Testis (tissue), 3 donors: ENCODE results near the gene PPM1F. TPM values are rescaled to one million over a fixed set of nuclear protein-coding genes. Genes with fewer than 3 reads are reported as not detected.

Source experiments
- DNase-seq: peaks from one replicate; pipeline ENCODE4 v3.0.0-alpha.2; 2019
- H3K27ac ChIP-seq, 2 donors: fragments of 200-600 bp; sonication (generic); one replicate each; pipeline ENCODE4 v1.5.1; 2019
- H3K27me3 ChIP-seq: fragments of 200-600 bp; sonication (generic); one replicate; pipeline ENCODE4 v1.5.1; 2019
- H3K36me3 ChIP-seq: fragments of 200-600 bp; sonication (generic); one replicate; pipeline ENCODE4 v1.5.1; 2017; ENCODE audit warnings: low read depth; ENCODE audit errors: missing control alignments
- H3K4me1 ChIP-seq: fragments of 200-600 bp; sonication (generic); one replicate; pipeline ENCODE4 v1.5.1; 2019
- H3K4me3 ChIP-seq, 2 donors: fragments of 200-600 bp; sonication (generic); one replicate each; pipeline ENCODE4 v1.5.1; 2017 to 2019
- H3K9me3 ChIP-seq: fragments of 200-600 bp; sonication (generic); one replicate; pipeline ENCODE4 v1.5.1; 2017
- POLR2A ChIP-seq: fragments of 450-650 bp; IDR thresholded peaks from one replicate; pipeline ENCODE4 v1.6.1; 2017; ENCODE audit warnings: antibody characterized with exemption, mild to moderate bottlenecking, moderate library complexity
- WGBS, 2 donors: methylation state at CpG; one replicate each; pipeline ENCODE4 v1.1.5; 2018; 5-methylcytosine and 5-hydroxymethylcytosine counted together
- intact Hi-C: fragments of 100-400 bp; cut with DNase I; formaldehyde crosslinking; loops from one replicate; pipeline ENCODE4 v1.15.1; 2023; ENCODE audit warnings: low total_unique reads
- polyA plus RNA-seq: library from polyadenylated mRNA; stranded (reverse); fragments of 350-450 nt; fragmentation: Illumina TruSeq; extraction: RNeasy Lipid Tissue Mini Kit (QIAGEN cat#74804); gene quantifications from one replicate; pipeline ENCODE4 v1.2.3, GENCODE V29; 2014; ENCODE audit warnings: low read depth, low replicate concordance; ENCODE audit not compliant: insufficient read depth
- total RNA-seq, 2 donors: library from RNA; depleted of rRNA; stranded (reverse); fragments of >200 nt; gene quantifications; one replicate each; pipeline ENCODE4 v1.2.3, GENCODE V29; 2016
- TF ChIP-seq, protein P1 (sequence below), 3 experiments: fragments of 450-650 bp in 2 of 3; fragments of 200-600 bp in 1 of 3; sonication (generic) in 1 of 3; IDR thresholded peaks; one replicate each; pipeline ENCODE4 v1.5.1; 2016 to 2019; ENCODE audit warnings: antibody characterized with exemption in 3 of 3, mild to moderate bottlenecking in 2 of 3, moderate library complexity in 1 of 3

The PPM1F gene
- total and polyA plus RNA-seq, 3 donors from 2014 or later, result 17.4 to 22.7 (median 22.4) TPM

DNA sequence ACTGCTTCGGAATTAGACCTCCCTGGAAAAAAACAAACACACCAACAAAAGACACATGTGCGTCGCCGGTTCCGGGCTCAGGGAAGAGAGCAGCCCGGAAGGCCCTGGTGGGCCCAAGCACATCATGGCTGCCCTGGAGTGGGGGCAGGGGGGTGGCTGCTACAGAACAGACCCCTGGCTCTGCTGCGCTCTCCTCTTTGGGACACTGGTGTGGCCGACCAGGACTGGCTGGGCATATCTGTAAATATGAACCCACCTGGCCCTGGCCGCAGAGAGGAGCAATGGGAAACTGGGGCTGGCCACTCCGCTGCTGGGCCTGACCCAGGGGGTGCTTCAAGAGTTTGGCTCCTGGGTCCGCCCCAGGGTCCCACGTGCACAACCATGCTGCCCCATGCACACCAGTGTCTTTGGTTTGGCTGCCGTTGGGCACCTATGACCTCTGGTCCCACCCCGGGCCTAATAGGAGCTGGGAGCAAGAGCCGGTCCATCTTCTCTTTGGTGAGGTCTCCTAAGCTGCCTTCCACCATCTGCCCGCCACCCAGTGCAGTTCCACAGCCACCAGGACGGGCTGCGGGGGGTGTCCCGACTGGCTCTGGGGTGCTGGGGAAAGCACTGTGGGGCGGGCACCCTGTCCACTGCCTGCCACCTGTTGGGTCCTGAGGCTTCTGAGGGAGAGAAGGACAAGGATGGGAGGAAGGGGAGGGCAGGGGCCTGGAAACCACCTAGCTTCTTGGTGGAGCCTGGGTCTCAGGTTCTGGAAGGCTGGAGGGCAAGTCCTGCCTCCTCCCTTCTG lies 30.1 kb downstream of the PPM1F start:
- no peak overlapping the region for H3K4me3 ChIP-seq
- H3K27ac ChIP-seq, result no peak overlapping the region
- peaks cover 7% of the 10 kb centered on the region for H3K4me1 ChIP-seq
- 93% methylated on average over 15 to 20 of the region's 20 CpGs for WGBS, 2 donors
- H3K9me3 ChIP-seq, result no peaks in the 10 kb centered on the region
- DNase-seq, result no peak
- TF ChIP-seq, protein P1, sequence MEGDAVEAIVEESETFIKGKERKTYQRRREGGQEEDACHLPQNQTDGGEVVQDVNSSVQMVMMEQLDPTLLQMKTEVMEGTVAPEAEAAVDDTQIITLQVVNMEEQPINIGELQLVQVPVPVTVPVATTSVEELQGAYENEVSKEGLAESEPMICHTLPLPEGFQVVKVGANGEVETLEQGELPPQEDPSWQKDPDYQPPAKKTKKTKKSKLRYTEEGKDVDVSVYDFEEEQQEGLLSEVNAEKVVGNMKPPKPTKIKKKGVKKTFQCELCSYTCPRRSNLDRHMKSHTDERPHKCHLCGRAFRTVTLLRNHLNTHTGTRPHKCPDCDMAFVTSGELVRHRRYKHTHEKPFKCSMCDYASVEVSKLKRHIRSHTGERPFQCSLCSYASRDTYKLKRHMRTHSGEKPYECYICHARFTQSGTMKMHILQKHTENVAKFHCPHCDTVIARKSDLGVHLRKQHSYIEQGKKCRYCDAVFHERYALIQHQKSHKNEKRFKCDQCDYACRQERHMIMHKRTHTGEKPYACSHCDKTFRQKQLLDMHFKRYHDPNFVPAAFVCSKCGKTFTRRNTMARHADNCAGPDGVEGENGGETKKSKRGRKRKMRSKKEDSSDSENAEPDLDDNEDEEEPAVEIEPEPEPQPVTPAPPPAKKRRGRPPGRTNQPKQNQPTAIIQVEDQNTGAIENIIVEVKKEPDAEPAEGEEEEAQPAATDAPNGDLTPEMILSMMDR (IDR thresholded peaks at IDR 0.05), result no peak
- no peak for TF ChIP-seq POLR2A
- no peaks in the 10 kb centered on the region for H3K36me3 ChIP-seq
- no peaks in the 10 kb centered on the region for H3K27me3 ChIP-seq
- intact Hi-C loops, result no loop called here

DNA sequence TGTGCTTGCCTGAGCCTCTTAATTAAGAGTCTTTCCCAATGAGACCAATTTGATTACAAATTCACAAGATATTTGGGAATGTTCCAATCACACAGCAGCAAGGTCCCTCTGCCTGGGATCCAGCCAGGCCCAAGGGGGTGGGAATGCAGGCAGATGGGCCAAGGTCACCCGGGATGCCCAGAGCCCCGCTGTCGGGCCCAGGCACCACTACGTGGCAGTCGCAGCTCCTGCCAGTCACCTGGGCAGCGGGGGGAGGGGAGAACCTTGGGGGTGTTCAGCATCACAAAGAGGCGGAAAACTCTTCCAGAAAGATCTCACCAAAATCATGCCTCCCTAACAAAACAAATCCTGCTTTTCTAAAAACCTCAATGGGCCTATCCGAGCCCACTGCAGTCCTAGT lies 30.9 kb downstream of the PPM1F start:
- Histone ChIP-seq H3K9me3 (no peaks in the 10 kb centered on the region), H3K27ac (no peak overlapping the region), H3K4me3 (no peak overlapping the region), H3K27me3 (no peaks in the 10 kb centered on the region), H3K4me1 (peaks cover 14% of the 10 kb centered on the region), H3K36me3 (no peaks in the 10 kb centered on the region)
- no peak for DNase-seq
- no peak for TF ChIP-seq POLR2A
- TF ChIP-seq, protein P1 (IDR thresholded peaks at IDR 0.05), result no peak
- WGBS, 2 donors, result 57 to 69% methylated on average over 8 of the region's 8 CpGs
- intact Hi-C loops, result no loop called here

DNA sequence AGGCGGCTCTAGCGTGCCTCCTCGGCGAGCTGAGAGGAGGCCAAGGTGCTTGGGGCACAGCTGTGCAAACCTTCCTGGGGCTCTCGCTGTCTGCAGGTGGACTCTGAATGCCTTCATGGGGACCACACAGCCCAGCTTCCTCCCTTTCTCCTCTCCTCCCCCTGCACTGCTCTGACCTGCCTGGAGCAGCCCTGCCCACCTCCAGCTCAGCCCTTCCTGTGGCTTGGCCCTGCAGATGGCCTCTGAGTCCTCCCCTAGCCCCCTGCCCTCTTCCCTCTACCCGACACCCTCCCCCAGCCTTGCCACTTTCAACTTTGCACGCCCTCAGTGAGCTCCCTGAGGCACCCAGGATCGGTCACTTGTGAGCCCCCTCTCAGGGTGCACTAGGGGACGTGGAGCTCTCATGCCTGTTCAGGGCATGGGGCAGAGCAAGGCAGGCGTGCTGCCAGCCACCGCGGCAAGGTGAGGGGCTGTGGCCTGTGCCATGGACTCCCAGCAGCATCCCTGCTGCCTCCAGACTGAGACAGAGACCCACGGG lies 31.4 kb downstream of the PPM1F start:
- no peak for TF ChIP-seq POLR2A
- intact Hi-C loops, result no loop called here
- no peak overlapping the region for H3K27ac ChIP-seq
- H3K4me1 ChIP-seq, result peaks cover 18% of the 10 kb centered on the region
- no peak for DNase-seq
- H3K27me3 ChIP-seq, result no peaks in the 10 kb centered on the region
- H3K4me3 ChIP-seq, result no peak overlapping the region
- 75 to 85% methylated on average over 9 to 13 of the region's 13 CpGs for WGBS, 2 donors
- no peaks in the 10 kb centered on the region for H3K36me3 ChIP-seq
- no peaks in the 10 kb centered on the region for H3K9me3 ChIP-seq

DNA sequence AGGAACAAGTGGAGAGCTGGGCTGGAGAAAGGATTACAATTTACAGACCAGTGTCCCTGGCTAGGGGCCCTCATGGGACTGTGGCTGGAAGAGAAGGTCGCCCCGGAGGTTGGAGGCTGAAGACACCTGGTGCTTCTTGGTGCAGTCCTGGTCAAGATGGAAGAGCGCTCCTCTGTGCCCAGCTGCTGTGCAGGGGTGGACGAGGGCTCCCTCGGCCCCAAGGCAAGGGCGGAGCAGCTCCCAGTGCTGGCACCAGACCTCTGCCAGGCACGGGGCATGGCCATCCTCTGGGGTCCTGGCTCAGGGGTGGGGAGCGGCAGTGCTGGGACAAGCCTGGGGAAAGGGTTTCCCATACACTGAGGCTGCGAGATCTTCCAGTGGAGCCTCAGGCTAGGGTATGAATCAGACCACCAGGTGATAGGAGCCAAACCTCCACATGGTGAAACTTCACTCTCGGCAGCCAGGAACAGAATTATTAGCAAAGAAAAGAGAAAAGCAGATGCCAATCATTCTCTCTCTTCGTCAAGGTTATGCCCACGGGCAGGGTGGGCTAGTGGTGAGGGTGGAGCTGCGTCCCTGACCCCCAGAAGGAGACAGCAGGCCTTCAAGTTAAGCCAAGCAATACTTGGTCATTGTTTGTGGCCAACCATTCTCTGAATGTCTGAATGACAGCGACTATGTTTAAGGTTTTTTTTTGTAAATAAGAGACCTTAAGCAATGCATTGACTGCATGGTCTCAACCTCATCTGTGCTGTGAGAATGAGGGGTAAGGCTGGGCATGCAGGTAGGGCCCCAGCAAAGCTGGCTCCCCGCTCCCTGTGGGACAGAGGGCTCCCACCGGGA lies 32.1 kb downstream of the PPM1F start:
- no peaks in the 10 kb centered on the region for H3K27me3 ChIP-seq
- H3K27ac ChIP-seq, result no peak overlapping the region
- no peak for TF ChIP-seq POLR2A
- TF ChIP-seq, protein P1 (IDR thresholded peaks at IDR 0.05), result no peak
- DNase-seq, result no peak
- intact Hi-C loops, result no loop called here
- no peaks in the 10 kb centered on the region for H3K36me3 ChIP-seq
- peaks cover 24% of the 10 kb centered on the region for H3K4me1 ChIP-seq
- H3K9me3 ChIP-seq, result no peaks in the 10 kb centered on the region
- no peak overlapping the region for H3K4me3 ChIP-seq
- 90 to 91% methylated on average over 9 to 16 of the region's 16 CpGs for WGBS, 2 donors
